ENCODE data around the gene TMEM200B. TPM values are rescaled to one million over a fixed set of nuclear protein-coding genes. Genes with fewer than 3 reads are reported as not detected.

The TMEM200B gene
- total RNA-seq, 1 experiment from 2014 or later, result 1.1 TPM

DNA sequence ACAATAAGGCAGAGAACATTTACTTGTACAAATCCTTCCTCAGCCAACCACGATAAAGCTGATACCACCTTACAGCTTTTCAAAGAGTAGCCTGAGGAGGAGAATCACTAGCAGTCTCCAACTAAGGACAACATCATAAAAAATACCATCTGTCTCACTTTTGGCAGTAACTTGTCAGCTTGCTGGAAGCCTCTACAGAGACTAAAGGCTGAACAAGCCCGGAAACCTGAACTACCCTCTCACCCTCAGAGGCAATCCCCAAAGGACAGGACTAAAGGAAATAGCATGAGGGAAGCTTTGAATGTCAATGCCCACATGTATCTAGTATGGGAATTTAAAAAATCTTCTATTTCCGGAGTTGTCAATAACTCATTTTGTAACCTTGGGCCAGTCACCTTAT is 47.4 kb upstream of the TMEM200B start:
- intact Hi-C loops (cut with micrococcal nuclease; ENCODE audit: unreplicated experiment), result no loop called here
- peak; percentile 84 for DNase-seq (ENCODE audit: low spot score)
- POLR2A ChIA-PET (ENCODE audit: low non-redundant PET), result interaction anchor here (0.6 to 1.0 kb wide), 2 partner anchors 12 to 388 kb away, joined by 3 to 8 read pairs; no protein-coding TSS in a partner anchor
- Histone ChIP-seq H3K4me1 (ENCODE audit: insufficient read depth, low read length, poor library complexity, severe bottlenecking) (peaks cover 41% of the 10 kb centered on the region), H3K9me3 (ENCODE audit: low read depth, low read length, poor library complexity, severe bottlenecking) (no peaks in the 10 kb centered on the region), H3K4me3 (ENCODE audit: low read depth, low read length, poor library complexity, severe bottlenecking) (no peak overlapping the region), H3K27me3 (replicated peaks; ENCODE audit: insufficient read depth, low read depth, low read length, poor library complexity) (no peaks in the 10 kb centered on the region), H3K27ac (ENCODE audit: low read depth, low read length, poor library complexity, severe bottlenecking) (peak overlapping the region; percentile 46), H3K36me3 (ENCODE audit: insufficient read depth, low read length, poor library complexity, severe bottlenecking) (peaks cover 34% of the 10 kb centered on the region)
- CTCF ChIA-PET, result no interaction called here
- TF ChIP-seq EZH2 (IDR thresholded peaks at IDR 0.05; ENCODE audit: borderline replicate concordance, low read depth, low read length, poor library complexity, severe bottlenecking), result no peak
- TF ChIP-seq, protein P1, sequence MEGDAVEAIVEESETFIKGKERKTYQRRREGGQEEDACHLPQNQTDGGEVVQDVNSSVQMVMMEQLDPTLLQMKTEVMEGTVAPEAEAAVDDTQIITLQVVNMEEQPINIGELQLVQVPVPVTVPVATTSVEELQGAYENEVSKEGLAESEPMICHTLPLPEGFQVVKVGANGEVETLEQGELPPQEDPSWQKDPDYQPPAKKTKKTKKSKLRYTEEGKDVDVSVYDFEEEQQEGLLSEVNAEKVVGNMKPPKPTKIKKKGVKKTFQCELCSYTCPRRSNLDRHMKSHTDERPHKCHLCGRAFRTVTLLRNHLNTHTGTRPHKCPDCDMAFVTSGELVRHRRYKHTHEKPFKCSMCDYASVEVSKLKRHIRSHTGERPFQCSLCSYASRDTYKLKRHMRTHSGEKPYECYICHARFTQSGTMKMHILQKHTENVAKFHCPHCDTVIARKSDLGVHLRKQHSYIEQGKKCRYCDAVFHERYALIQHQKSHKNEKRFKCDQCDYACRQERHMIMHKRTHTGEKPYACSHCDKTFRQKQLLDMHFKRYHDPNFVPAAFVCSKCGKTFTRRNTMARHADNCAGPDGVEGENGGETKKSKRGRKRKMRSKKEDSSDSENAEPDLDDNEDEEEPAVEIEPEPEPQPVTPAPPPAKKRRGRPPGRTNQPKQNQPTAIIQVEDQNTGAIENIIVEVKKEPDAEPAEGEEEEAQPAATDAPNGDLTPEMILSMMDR (conservative IDR thresholded peaks at IDR 0.05; ENCODE audit: low read depth, low read length), result no peak
- BruUV-seq (replicated peaks), result no TSS peak

DNA sequence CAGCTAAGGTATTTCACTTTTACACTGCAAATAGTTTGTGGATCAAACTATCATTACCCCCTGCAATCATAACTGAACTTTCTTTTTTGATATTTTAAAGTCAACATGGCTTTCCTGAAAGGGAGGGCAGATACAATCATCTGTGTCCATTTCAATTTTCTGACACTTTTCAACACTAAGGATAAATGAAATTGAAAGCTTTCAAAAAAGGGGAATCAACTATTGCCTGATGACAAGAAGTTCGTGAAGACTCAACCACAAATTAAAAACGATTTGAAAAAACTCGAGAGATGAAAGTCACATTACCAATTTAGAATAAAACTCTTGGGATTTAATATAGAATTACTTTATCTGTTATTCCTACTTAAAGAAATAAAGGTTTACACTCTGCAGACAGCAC is 46.3 kb upstream of the TMEM200B start:
- Histone ChIP-seq H3K9me3 (ENCODE audit: low read depth, low read length, poor library complexity, severe bottlenecking) (no peaks in the 10 kb centered on the region), H3K27ac (ENCODE audit: low read depth, low read length, poor library complexity, severe bottlenecking) (no peak overlapping the region), H3K4me1 (ENCODE audit: insufficient read depth, low read length, poor library complexity, severe bottlenecking) (peaks cover 41% of the 10 kb centered on the region), H3K36me3 (ENCODE audit: insufficient read depth, low read length, poor library complexity, severe bottlenecking) (peaks cover 45% of the 10 kb centered on the region), H3K4me3 (ENCODE audit: low read depth, low read length, poor library complexity, severe bottlenecking) (no peak overlapping the region), H3K27me3 (replicated peaks; ENCODE audit: insufficient read depth, low read depth, low read length, poor library complexity) (no peaks in the 10 kb centered on the region)
- DNase-seq (ENCODE audit: low spot score), result no peak
- BruUV-seq (replicated peaks), result no TSS peak
- CTCF ChIA-PET, result no interaction called here
- POLR2A ChIA-PET (ENCODE audit: low non-redundant PET), result no interaction called here
- intact Hi-C loops (cut with micrococcal nuclease; ENCODE audit: unreplicated experiment), result no loop called here
- TF ChIP-seq, protein P1 (conservative IDR thresholded peaks at IDR 0.05; ENCODE audit: low read depth, low read length), result no peak
- no peak for TF ChIP-seq EZH2 (IDR thresholded peaks at IDR 0.05; ENCODE audit: borderline replicate concordance, low read depth, low read length, poor library complexity, severe bottlenecking)

DNA sequence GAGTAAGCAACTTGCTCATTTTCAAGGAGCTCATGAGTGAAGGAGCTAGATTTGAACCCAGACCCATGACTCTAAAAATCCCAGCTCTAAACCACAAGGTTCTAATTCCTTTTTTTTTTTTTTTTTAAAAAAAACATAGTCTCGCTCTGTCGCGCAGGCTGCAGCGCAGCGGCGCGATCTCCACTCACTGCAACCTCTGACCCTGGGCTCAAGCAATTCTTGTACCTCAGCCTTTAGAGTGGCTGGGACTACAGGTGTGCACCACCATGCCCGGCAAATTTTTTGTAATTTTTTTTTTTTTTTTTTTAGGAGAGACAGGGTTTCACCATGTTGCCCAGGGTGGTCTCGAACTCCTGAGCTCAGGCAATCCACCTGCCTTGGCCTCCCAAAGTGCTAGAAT is 44.2 kb upstream of the TMEM200B start:
- Histone ChIP-seq H3K36me3 (ENCODE audit: insufficient read depth, low read length, poor library complexity, severe bottlenecking) (peaks cover 54% of the 10 kb centered on the region), H3K9me3 (ENCODE audit: low read depth, low read length, poor library complexity, severe bottlenecking) (no peaks in the 10 kb centered on the region), H3K4me1 (ENCODE audit: insufficient read depth, low read length, poor library complexity, severe bottlenecking) (peaks cover 60% of the 10 kb centered on the region), H3K27ac (ENCODE audit: low read depth, low read length, poor library complexity, severe bottlenecking) (no peak overlapping the region), H3K4me3 (ENCODE audit: low read depth, low read length, poor library complexity, severe bottlenecking) (no peak overlapping the region), H3K27me3 (replicated peaks; ENCODE audit: insufficient read depth, low read depth, low read length, poor library complexity) (no peaks in the 10 kb centered on the region)
- TF ChIP-seq, protein P1 (conservative IDR thresholded peaks at IDR 0.05; ENCODE audit: low read depth, low read length), result no peak
- TF ChIP-seq EZH2 (IDR thresholded peaks at IDR 0.05; ENCODE audit: borderline replicate concordance, low read depth, low read length, poor library complexity, severe bottlenecking), result no peak
- intact Hi-C loops (cut with micrococcal nuclease; ENCODE audit: unreplicated experiment), result no loop called here
- no peak for DNase-seq (ENCODE audit: low spot score)
- CTCF ChIA-PET, result interaction anchor here (0.6 kb wide), 1 partner anchor 25 kb away, joined by 4 read pairs; no protein-coding TSS in a partner anchor
- POLR2A ChIA-PET (ENCODE audit: low non-redundant PET), result no interaction called here
- BruUV-seq (replicated peaks), result no TSS peak
